CD4-positive, alpha-beta T cell treated with Interleukin-15 for 4 hours (primary cell): Measurements from ENCODE around the gene ZBTB16.

Experiments used
- DNase-seq: peaks from one replicate; pipeline ENCODE4 v3.0.0-alpha.2; 2020; ENCODE audit warnings: low spot score

Gene ZBTB16

GRCh38 chr11:114281388-114281956 lies 222.0 kb downstream of the ZBTB16 start:
- DNase-seq, result no peak

- no peak for DNase-seq
These were observed 223.0 kb downstream of the ZBTB16 start for GRCh38 chr11:114282488-114282887.

GRCh38 chr11:114283422-114283821 lies 223.9 kb downstream of the ZBTB16 start:
- DNase-seq, result no peak

- no peak for DNase-seq
These were observed 224.5 kb downstream of the ZBTB16 start for GRCh38 chr11:114284021-114284420.

GRCh38 chr11:114284914-114285313 lies 225.4 kb downstream of the ZBTB16 start:
- DNase-seq, result no peak

GRCh38 chr11:114285599-114285998 lies 226.1 kb downstream of the ZBTB16 start:
- no peak for DNase-seq

- DNase-seq, result no peak
These were observed 226.7 kb downstream of the ZBTB16 start for GRCh38 chr11:114286229-114286628.

GRCh38 chr11:114287154-114287553 lies 227.6 kb downstream of the ZBTB16 start:
- DNase-seq, result no peak

- no peak for DNase-seq
These were observed 228.6 kb downstream of the ZBTB16 start for GRCh38 chr11:114288136-114288535.

- DNase-seq, result no peak
These were observed 230.3 kb downstream of the ZBTB16 start for GRCh38 chr11:114289779-114290178.

GRCh38 chr11:114290503-114291235 lies 231.2 kb downstream of the ZBTB16 start:
- no peak for DNase-seq

- no peak for DNase-seq
These were observed 231.9 kb downstream of the ZBTB16 start for GRCh38 chr11:114291381-114291780.

GRCh38 chr11:114291842-114292680 lies 232.6 kb downstream of the ZBTB16 start:
- DNase-seq, result no peak

GRCh38 chr11:114293201-114293711 lies 233.7 kb downstream of the ZBTB16 start:
- DNase-seq, result no peak

GRCh38 chr11:114295676-114296604 lies 236.4 kb downstream of the ZBTB16 start, which contains the start of gene NNMT:
TSS of gene NNMT (plus strand) at chr11:114296399. CDS start at chr11:114296557, 158 bp downstream.
- DNase-seq, result no peak

GRCh38 chr11:114296605-114297372 lies 237.3 kb downstream of the ZBTB16 start:
- DNase-seq, result no peak

GRCh38 chr11:114297806-114298709 lies 238.5 kb downstream of the ZBTB16 start:
- no peak for DNase-seq

GRCh38 chr11:114298710-114299109 lies 239.2 kb downstream of the ZBTB16 start:
- DNase-seq, result no peak
